ENCODE data around the gene COX10. TPM values are rescaled to one million over a fixed set of nuclear protein-coding genes. Genes with fewer than 3 reads are reported as not detected.

Gene COX10
- total RNA-seq, 1 donor from 2014 or later: 29.7 TPM

DNA sequence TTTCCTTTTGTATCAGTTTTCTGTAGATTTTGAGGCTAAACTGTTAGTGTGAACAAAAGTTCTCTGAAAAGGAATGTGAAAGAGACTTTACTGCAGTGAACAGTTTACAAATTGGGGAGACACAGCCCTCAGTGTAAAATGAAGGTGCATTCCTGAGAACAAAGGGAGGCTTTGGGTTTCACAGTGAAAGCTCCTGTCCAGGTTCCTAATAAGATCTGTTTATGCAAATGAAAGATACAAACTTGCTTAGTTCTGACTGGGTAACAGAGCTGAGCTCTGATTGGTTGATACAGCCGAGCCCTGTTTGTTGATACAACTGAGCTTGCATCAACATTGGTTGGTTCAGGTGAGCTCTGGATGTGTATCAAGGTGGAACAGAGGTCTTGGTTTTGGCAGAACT is 175.7 kb downstream of the COX10 start:
- intact Hi-C loops (cut with micrococcal nuclease): no loop called here

DNA sequence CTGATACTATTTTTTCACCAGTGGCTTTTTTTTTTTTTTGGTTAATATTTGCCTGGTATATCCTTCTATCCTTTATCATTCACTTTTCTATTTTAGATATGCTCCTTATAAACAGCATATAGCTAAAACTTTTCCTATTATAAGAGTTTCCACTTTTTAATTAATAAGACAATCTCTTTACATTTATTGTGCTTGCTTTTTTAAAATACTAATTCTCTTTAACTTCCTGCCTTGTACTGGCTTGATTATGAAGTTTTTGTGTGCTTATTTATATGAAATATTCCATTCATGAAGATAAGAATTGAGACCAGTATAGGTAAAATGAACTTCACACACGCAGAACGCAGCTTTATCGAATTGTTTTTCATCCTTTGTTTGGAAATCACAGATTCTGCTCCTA is 176.3 kb downstream of the COX10 start:
- intact Hi-C loops (cut with micrococcal nuclease): no loop called here

Other genes starting within 250 kb of the COX10 start
- not detected in 2 replicates for gene CDRT15, start 167.4 kb downstream of the COX10 start, total RNA-seq
- 27.6 and 28.0 TPM in 2 replicates for gene HS3ST3B1, start 231.6 kb downstream of the COX10 start, total RNA-seq

All from T-helper 2 cell treated with Interferon-gamma antibody and Interleukin-4, amounts not matched to agents 100 ng/mL and 5 ng/mL, for 36 hours (primary cell).